Muscle of arm (tissue), 14 donors: Measurements from ENCODE around the gene WAS. TPM values are rescaled to one million over a fixed set of nuclear protein-coding genes. Genes with fewer than 3 reads are reported as not detected.
"Not testable (repeated sequence)": the region's sequence is repeated elsewhere in the genome, so short reads cannot be mapped to it uniquely, and the experiment has no call there.

Experiments
- DNase-seq: peaks from one replicate; pipeline ENCODE4 v3.0.0-alpha.2; 2013
- long read RNA-seq, 11 donors: transcript quantifications; one replicate each; lab custom pipeline, GENCODE V29; 2026
- polyA plus RNA-seq, 12 donors: library from polyadenylated mRNA; unstranded; fragments of 120-200 nt; gene quantifications; one replicate each; pipeline ENCODE4 v1.2.1, GENCODE V29; 2013; ENCODE audit not compliant: insufficient read length in 12 of 12

Gene WAS
- polyA plus RNA-seq: 10 to 100 TPM in 2 of 12 donors, 1 to 10 TPM in 9, not detected in 1; 2.5 to 21.9 (median 3.3) TPM
- long read RNA-seq, donor 1, partial matches to known transcripts: 0 of 1 reads
- long read RNA-seq, donor 1, other reads (novel, unspliced or antisense): 0 of 1 reads
- long read RNA-seq, donor 2, partial matches to known transcripts: 0 of 1 reads
- long read RNA-seq, donor 2, other reads (novel, unspliced or antisense): 0 of 1 reads
- long read RNA-seq, donor 3: 0 reads
- long read RNA-seq, donor 4: 0 reads
- long read RNA-seq, donor 5: 0 reads
- long read RNA-seq, donor 6, partial matches to known transcripts: 0 of 1 reads
- long read RNA-seq, donor 6, other reads (novel, unspliced or antisense): 0 of 1 reads
- long read RNA-seq, donor 7: 0 reads
- long read RNA-seq, donor 8: 0 reads
- long read RNA-seq, donor 9: 0 reads
- long read RNA-seq, donor 10, partial matches to known transcripts: 0 of 1 reads
- long read RNA-seq, donor 10, other reads (novel, unspliced or antisense): 0 of 1 reads
- long read RNA-seq, donor 11: 0 reads

- DNase-seq: no peak
Measured at GRCh38 chrX:48683411-48683982, at the start of gene WAS. TSS of gene WAS (plus strand) at chrX:48683799. CDS start at chrX:48683854, 55 bp downstream.

GRCh38 chrX:48636301-48636700 is 47.3 kb upstream of the WAS start:
- DNase-seq: no peak

GRCh38 chrX:48636776-48637175 is 46.8 kb upstream of the WAS start:
- DNase-seq: no peak

DNA sequence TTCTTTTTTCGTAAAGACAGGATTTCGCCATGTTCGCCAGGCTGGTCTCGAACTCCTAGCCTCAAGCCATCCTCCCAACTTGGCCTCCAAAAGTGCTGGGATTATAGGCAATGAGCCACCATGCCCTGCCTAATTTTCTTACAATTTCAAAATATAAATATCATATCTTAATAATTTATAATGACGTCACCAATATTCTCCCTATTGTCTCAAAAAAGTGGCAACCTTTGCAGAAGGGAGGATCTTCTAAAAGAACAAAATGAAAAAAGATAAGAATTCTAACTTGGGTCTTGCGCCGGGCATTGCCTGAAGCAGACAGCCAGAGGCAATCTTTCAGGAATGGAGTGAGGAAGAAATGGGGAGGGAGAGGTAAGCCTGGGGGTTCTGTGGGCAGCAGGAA is 37.9 kb upstream of the WAS start:
- DNase-seq: no peak

DNA sequence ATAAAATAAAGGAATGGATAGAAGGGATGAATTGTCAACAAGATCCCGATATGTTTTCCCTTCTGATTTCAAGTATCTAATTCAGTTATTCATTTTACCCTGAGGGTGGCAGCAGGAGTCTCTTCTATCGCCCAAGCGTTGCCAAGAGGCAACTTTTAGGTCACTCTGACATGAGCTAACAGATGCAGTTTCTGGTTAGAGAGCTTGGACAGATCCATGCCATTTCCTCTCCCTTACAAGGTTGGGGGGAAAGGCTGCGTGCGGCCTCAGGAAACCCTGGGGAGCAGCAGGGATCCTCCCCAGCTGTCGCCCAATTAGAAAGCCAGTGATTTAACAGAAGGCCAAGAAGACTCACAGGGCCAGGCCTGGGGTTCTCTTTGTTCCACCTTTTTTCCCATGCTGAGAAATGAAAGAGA is 35.3 kb upstream of the WAS start:
- DNase-seq: peak; percentile 36

- no peak for DNase-seq
Measured at GRCh38 chrX:48649102-48649501, 34.5 kb upstream of the WAS start.

- not testable (repeated sequence) for DNase-seq
Measured at GRCh38 chrX:48652055-48652579, 31.5 kb upstream of the WAS start.

GRCh38 chrX:48654746-48655145 is 28.9 kb upstream of the WAS start:
- DNase-seq: not testable (repeated sequence)

DNA sequence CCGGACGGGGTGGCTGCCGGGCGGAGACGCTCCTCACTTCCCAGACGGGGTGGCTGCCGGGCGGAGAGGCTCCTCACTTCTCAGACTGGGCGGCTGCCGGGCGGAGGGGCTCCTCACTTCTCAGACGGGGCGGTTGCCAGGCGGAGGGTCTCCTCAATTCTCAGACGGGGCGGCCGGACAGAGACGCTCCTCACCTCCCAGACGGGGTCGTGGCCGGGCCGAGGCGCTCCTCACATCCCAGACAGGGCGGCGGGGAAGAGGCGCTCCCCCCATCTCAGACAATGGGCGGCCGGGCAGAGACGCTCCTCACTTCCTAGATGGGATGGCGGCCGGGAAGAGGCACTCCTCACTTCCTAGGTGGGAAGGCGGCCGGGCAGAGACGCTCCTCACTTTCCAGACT is 23.9 kb upstream of the WAS start:
- not testable (repeated sequence) for DNase-seq

DNA sequence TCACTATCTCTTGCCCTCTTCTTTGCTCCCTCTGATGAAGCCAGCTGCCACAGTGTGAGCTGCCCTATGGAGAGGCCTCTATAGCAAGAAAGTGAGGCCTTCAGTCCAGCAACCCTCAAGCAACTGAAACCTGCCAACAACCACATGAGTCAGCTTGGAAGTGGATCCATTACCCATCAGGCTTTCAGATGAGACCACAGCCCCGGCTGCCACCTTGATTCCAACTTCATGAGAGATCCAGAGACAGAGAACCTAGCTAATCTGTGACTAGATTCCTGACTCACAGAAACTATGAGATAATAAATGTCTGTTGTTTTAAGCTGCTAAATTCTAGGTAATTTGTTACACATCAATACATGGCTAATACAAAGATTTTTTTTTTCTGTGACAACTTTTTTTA is 20.4 kb upstream of the WAS start:
- no peak for DNase-seq

- DNase-seq: no peak
Measured at GRCh38 chrX:48664156-48664555, 19.4 kb upstream of the WAS start.

DNA sequence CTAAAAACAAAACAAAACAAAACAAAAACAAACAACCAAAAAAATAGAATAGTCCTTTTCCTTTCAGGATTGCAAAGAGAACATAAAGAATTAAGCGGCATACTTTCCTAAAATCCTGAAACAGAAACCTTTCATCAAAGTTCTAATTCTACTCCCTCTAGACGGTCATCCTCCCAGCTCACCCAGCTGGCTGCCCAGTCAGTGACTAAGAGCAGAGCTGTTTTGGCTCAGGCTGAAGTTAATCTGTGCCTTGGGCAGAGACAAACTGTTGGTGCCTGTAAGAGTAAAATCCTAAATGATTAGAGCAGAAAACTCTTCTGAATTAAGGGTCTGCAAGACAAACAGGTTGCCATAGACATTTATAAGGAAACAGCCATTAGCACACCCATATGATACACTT is 17.6 kb upstream of the WAS start:
- no peak for DNase-seq

DNA sequence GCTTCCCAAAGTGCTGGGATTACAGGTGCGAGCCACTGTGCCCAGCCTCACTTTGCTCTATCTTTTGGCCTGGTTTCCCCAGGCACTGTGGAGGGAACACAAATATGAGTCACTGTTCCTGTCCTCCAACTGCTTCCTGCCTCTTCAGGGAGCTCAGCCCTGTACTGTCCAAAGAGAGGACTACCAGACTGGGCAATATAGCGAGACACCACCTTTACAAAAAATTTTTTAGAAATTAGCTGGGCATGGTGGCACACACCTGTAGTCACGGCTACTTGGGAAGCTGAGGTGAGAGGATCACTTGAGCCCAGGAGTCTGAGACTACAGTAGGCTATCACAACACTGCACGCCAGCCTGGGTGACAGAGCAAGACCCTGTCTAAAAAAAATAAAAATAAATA is 16.9 kb upstream of the WAS start:
- no peak for DNase-seq

DNA sequence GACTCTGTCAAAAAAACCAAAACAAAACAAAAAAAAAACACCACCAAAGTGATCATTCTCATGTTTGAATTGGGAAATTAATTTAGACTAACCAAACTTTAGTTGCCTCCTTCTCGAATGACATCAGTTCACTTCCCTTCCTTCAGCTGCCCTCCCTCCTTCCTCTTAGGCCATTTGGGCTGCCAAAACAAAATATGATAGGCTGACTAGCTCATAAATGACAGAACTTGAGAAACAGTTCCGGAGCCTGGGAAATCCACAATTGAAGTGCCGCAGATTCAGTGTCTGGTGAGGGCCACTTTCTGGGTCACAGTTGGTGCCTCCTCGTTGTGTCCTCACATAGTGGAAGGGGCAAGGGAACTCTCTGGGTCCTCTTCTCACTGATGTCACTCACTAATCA is 16.1 kb upstream of the WAS start:
- no peak for DNase-seq

DNA sequence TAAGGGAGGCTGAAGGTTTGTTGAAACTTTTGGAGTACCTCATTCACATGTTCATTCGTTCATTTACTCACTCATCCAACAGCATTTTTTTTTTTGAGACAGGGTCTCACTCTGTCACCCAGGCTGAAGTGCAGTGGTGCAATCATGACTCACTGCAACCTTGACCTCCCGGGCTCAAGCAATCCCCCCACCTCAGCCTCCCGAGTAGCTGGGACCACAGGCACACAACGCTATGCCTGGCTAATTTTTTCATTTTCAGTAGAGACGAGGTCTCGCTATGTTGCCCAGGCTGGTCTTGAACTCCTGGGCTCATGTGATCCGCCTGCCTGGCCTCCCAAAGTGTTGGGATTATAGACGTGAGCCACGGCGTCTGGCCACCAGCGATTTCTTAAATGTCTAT is 15.4 kb upstream of the WAS start:
- DNase-seq: not testable (repeated sequence)

DNA sequence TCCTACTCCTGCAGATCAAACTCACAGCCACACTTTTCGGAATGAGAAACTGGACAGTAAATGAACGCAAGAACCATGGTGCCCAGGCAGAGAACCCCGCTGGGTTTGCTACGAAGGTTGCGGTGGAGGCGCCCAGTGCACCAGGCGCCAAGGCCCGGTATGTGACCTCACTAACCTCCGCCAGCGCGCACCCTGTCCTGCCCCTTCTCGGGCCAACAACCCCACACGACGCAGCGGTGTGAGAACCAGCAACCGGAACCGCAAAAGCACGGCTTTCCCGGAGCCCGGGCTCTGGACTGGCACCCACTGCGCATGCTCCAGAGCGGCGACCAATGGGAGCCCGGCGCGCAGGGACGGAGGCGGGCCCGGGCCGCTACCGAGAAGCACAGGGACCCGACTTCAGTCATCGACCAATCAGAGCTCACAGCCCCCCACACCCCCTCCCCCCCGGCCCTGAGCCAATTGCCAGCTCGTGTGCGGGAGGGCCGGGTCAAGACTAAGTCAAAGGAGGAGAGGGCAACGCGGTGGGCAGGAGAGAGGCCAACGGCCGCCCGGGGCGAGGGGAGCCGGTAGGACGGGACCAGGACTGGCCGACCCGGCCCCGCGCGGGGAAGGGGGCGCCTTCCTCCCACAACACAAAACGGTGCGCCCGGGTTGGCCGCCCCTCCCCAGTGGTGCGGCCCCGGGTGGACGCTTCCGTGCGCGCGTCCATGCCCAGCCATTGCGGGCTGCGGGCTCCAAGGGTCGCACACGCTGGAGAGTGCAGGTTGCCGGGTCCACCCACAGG is 7.3 kb upstream of the WAS start:
- peak; percentile 86 for DNase-seq

DNA sequence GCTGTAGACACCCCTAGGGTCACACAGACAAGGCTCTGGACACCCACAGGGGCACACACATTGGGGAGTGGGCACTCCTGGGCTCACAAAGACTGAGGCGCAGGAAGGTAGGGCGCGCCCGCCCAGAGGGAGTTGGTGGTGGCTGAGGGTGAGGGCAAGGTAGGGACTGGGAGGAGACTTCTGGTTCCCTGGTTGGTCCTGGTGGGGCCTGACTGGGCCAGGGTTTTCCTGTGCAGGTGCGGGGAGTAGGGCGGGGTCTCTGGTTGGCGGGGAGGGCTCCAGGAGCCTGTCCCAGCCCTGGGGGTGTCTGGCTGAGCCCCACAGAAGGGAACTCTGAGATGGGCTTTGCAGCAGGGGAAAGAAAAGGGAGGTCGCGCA is 6.7 kb upstream of the WAS start:
- no peak for DNase-seq

DNA sequence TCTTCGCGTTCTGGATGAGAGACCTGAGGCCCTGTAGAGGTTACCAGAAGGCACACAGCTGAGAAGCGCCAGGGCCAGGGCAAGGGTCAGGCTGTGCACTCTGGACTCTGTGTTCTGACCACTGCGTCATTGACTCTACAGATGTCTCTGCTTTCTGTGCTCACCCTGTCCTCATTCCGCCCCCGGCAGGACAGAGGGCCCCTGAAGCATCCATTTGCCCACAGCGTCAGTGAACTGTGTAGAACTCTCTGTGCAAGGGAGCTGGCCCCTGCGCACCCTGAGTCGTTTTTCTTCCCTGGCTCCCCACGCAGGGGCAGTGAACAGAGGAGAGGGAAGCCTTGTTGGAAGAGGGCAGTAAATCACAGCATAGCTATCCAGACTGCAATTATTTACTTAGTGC is 6.1 kb upstream of the WAS start:
- no peak for DNase-seq

DNA sequence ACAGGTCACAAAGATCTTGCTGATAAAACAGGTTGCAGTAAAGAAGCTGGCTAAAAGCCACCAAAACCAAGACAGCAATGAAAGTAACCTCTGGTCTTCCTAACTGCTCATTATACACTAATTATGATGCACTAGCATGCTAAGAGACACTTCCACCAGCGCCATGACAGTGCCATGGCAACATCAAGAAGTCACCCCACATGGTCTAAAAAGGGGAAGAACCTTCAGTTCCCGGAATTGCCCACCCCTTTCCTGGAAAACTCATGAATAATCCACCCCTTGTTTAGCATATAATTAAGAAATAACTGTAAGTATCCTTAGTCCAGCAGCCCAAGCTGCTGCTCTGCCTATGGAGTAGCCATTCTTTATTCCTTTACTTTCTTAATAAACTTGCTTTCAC is 3.1 kb upstream of the WAS start:
- DNase-seq: not testable (repeated sequence)

DNA sequence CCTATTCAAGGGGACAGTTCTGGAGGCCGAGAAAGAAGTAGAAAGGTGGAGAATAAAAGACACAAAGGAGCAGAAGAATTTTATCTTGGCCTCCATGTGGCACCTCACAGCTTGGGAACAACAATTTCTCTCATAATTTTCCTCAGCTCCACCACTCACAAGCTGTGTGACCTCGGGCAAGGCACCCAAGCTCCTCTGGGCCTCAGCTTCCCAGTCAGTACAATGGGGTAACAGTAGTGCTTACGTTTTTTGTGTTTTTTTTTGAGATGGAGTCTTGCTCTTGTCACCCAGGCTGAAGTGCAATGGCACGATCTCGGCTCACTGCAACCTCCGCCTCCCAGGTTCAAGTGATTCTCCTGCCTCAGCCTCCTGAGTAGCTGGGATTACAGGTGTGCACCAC is 2.7 kb upstream of the WAS start:
- DNase-seq: not testable (repeated sequence)

DNA sequence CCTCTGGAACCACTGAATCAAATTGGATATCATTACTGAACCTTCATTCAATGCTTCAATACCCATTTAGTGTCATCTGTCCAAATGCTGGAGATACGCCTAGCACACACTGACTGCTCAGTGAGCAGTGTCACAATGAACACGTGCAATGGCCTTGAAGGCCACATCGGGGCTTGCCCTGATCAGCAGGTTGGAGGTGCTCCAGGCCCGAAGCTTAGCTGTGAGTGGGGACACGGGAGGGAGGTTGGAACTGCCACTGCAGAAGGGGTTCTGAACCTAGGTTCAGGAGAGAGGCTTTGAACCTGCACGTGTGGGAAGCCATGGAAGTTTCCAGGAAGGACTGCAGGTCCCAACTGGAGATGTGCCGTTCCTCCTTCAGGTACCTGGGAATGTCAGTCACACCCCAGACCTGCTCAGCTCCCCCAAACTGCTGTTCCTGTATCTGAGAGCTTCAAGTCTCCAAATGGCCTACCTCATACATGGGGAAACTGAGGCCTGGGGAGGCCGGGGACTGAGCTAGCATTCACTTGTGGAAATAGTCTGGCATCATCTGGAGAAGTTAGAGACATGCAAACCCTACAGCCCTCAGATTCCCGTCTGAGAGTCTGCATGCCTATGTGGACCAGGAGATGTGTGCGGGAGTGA is 1.9 kb upstream of the WAS start:
- no peak for DNase-seq

GRCh38 chrX:48682795-48683194 is 804 bp upstream of the WAS start:
- DNase-seq: not testable (repeated sequence)
